B cell (primary cell): ENCODE results near the gene NETO2. TPM values are rescaled to one million over a fixed set of nuclear protein-coding genes. Genes with fewer than 3 reads are reported as not detected.

Experiments
- ATAC-seq: fragments of 200-7000 bp; cut with Tn5 transposase; one replicate; pipeline ENCODE4 v1.10.0; 2021; ENCODE audit warnings: low read depth, mild to moderate bottlenecking, moderate number of reproducible peaks, moderate library complexity
- CTCF ChIA-PET: fragments of 350-600 bp; sonication (Branson Sonifier 250); formaldehyde crosslinking; loops from one replicate; lab custom pipeline; 2021; ENCODE audit warnings: antibody characterized with exemption, inconsistent platforms; lab: Charles Lee
- POLR2A ChIA-PET: fragments of 350-600 bp; sonication (Branson Sonifier 250); formaldehyde crosslinking; loops from one replicate; lab custom pipeline; 2021; ENCODE audit warnings: antibody characterized with exemption; lab: Charles Lee
- DNase-seq: peaks from one replicate; pipeline ENCODE4 v3.0.0; 2013
- H2AFZ ChIP-seq: 2 replicates; pipeline ENCODE4 v1.6.1; 2012; ENCODE audit warnings: mild to moderate bottlenecking, low read depth, low read length; ENCODE audit not compliant: insufficient read depth, poor library complexity, severe bottlenecking
- H3K27ac ChIP-seq, 2 donors: 1 replicate in 1 of 2; 2 replicates in 1 of 2; pipeline ENCODE4 v1.5.1; 2012 to 2013; ENCODE audit warnings: low read length in 2 of 2, mild to moderate bottlenecking in 2 of 2, moderate library complexity in 1 of 2
- H3K27me3 ChIP-seq, 4 experiments: fragments of 200-600 bp in 1 of 4; sonication (generic) in 1 of 4; replicated peaks in 1 of 4; 1 replicate in 2 of 4; 2 replicates in 2 of 4; pipeline versions ENCODE4 v1.6.1 to v1.7.0; 2013 to 2016; ENCODE audit warnings: low read length in 3 of 4, mild to moderate bottlenecking in 2 of 4, mixed read lengths in 1 of 4, moderate library complexity in 1 of 4; ENCODE audit not compliant: insufficient read depth in 4 of 4, control insufficient read depth in 3 of 4; ENCODE audit errors: control extremely low read depth in 1 of 4
- H3K36me3 ChIP-seq, 2 experiments: replicated peaks in 1 of 2; 1 replicate in 1 of 2; 2 replicates in 1 of 2; pipeline versions ENCODE4 v1.6.1 to v1.7.1; 2013; ENCODE audit warnings: low read length in 1 of 2; ENCODE audit not compliant: insufficient read depth in 2 of 2, control insufficient read depth in 1 of 2; ENCODE audit errors: control extremely low read depth in 1 of 2, extremely low read depth in 1 of 2
- H3K4me1 ChIP-seq, 2 donors: fragments of 200-600 bp in 1 of 2; sonication (generic) in 1 of 2; 1 replicate in 1 of 2; 2 replicates in 1 of 2; pipeline versions ENCODE4 v1.5.1 to v1.6.1; 2013 to 2017; ENCODE audit warnings: low read length in 2 of 2; ENCODE audit not compliant: control insufficient read depth in 2 of 2, insufficient read depth in 2 of 2
- H3K4me2 ChIP-seq: replicated peaks from 2 replicates; pipeline ENCODE3; 2012; ENCODE audit warnings: mild to moderate bottlenecking, low read depth, low read length; ENCODE audit not compliant: poor library complexity, severe bottlenecking
- H3K4me3 ChIP-seq, 5 experiments: fragments of 200-600 bp in 1 of 5; sonication (generic) in 1 of 5; 1 replicate in 3 of 5; 2 replicates in 2 of 5; pipeline versions ENCODE4 v1.5.1 to v1.7.0; 2011 to 2016; ENCODE audit warnings: low read length in 4 of 5, mild to moderate bottlenecking in 4 of 5, low read depth in 2 of 5, control low read depth in 1 of 5, moderate library complexity in 1 of 5; ENCODE audit not compliant: insufficient read depth in 1 of 5; ENCODE audit errors: control extremely low read depth in 1 of 5, extremely low read depth in 1 of 5
- H3K79me2 ChIP-seq: fragments of 200-600 bp; sonication (generic); one replicate; pipeline ENCODE4 v1.6.0; 2016; ENCODE audit warnings: low read length; ENCODE audit not compliant: control insufficient read depth, insufficient read depth
- H3K9ac ChIP-seq: fragments of 200-600 bp; sonication (generic); 2 replicates; pipeline ENCODE4 v1.6.1; 2017; ENCODE audit warnings: mild to moderate bottlenecking, low read length, moderate library complexity
- H3K9me3 ChIP-seq, 3 donors: one replicate each; pipeline versions ENCODE4 v1.6.1 to v1.7.1; 2013; ENCODE audit warnings: low read length in 2 of 3; ENCODE audit not compliant: control insufficient read depth in 2 of 3, insufficient read depth in 1 of 3; ENCODE audit errors: control extremely low read depth in 1 of 3
- H4K20me1 ChIP-seq: 2 replicates; pipeline ENCODE4 v1.6.0; 2012; ENCODE audit warnings: mild to moderate bottlenecking, low read length; ENCODE audit not compliant: insufficient read depth, control insufficient read depth, poor library complexity, severe bottlenecking
- H3K27ac Mint-ChIP-seq: one replicate; pipeline ENCODE4 v1.8.0; 2021; ENCODE audit warnings: mixed read lengths
- H3K27me3 Mint-ChIP-seq: one replicate; pipeline ENCODE4 v1.8.0; 2021; ENCODE audit warnings: mixed read lengths
- H3K4me1 Mint-ChIP-seq: one replicate; pipeline ENCODE4 v1.8.0; 2021; ENCODE audit warnings: mixed read lengths
- H3K4me3 Mint-ChIP-seq: one replicate; pipeline ENCODE4 v1.8.0; 2021; ENCODE audit warnings: mixed read lengths
- H3K9me3 Mint-ChIP-seq: one replicate; pipeline ENCODE4 v1.8.0; 2022; ENCODE audit warnings: mixed read lengths; ENCODE audit not compliant: insufficient read depth
- CTCF ChIP-seq: fragments of 200-600 bp; IDR thresholded peaks from one replicate; pipeline ENCODE4 v1.8.0; 2022; ENCODE audit warnings: antibody characterized with exemption, mild to moderate bottlenecking
- EZH2 ChIP-seq: IDR thresholded peaks from 2 replicates; pipeline ENCODE4 v1.6.1; 2012; ENCODE audit warnings: borderline replicate concordance, low read depth, mild to moderate bottlenecking, moderate library complexity, low read length; ENCODE audit not compliant: insufficient read depth, poor library complexity, severe bottlenecking
- WGBS: methylation state at CpG from one replicate; pipeline ENCODE4 v1.1.5; 2013; ENCODE audit warnings: missing lambda C conversion rate; ENCODE audit not compliant: insufficient coverage; 5-methylcytosine and 5-hydroxymethylcytosine counted together
- intact Hi-C: fragments of 100-400 bp; cut with micrococcal nuclease; formaldehyde crosslinking; loops from one replicate; pipeline ENCODE4 v1.10.0; 2022
- polyA plus RNA-seq: library from polyadenylated mRNA; depleted of rRNA; stranded (reverse); fragments of >200 nt; gene quantifications from 2 replicates; pipeline ENCODE4 v1.2.3, GENCODE V29; 2012
- total RNA-seq, 2 donors: library from RNA; stranded (reverse); fragments of 120-200 nt in 1 of 2; gene quantifications; 1 replicate in 1 of 2; 2 replicates in 1 of 2; pipeline versions ENCODE4 v1.2.3 to v1.2.4, GENCODE V29; 2013 to 2022

The NETO2 gene
- total and polyA plus RNA-seq, 2 donors (not counting 1 experiment from before 2014, with no cell fraction given) = 1.9 to 4.2 TPM

- Histone ChIP-seq H2AFZ (no peak overlapping the region), H3K79me2 (no peaks in the 10 kb centered on the region), H3K36me3 (no peaks in the 10 kb centered on the region), H3K27me3 (peaks cover 0 to 2% (median 0%) of the 10 kb centered on the region in 4 experiments), H3K9me3 (peaks cover 0 to 12% (median 0%) of the 10 kb centered on the region in 3 donors), H3K4me3 (no peak overlapping the region), H3K4me2 (no peak overlapping the region), H3K4me1 (no peaks in the 10 kb centered on the region), H3K27ac (no peak overlapping the region), H4K20me1 (no peaks in the 10 kb centered on the region), H3K9ac (no peak overlapping the region)
- Mint-ChIP-seq H3K4me1 (no peaks in the 10 kb centered on the region), H3K27ac (no peak overlapping the region), H3K27me3 (no peaks in the 10 kb centered on the region), H3K9me3 (peaks cover 7% of the 10 kb centered on the region), H3K4me3 (no peak overlapping the region)
- WGBS = 84% methylated on average over 8 of the region's 14 CpGs
- intact Hi-C loops = no loop called here
- no peak for TF ChIP-seq CTCF
- no peak for TF ChIP-seq EZH2
- ChIA-PET POLR2A (no interaction called here), CTCF (no interaction called here)
- DNase-seq (no peak), ATAC-seq (no peak)
Observed at GRCh38 chr16:47058295-47059086, 85.3 kb downstream of the NETO2 start.

GRCh38 chr16:47057630-47057993 lies 86.1 kb downstream of the NETO2 start:
- Histone ChIP-seq H3K27me3 (peaks cover 0 to 2% (median 0%) of the 10 kb centered on the region in 4 experiments), H3K36me3 (no peaks in the 10 kb centered on the region), H3K4me1 (no peaks in the 10 kb centered on the region), H3K79me2 (no peaks in the 10 kb centered on the region), H4K20me1 (no peaks in the 10 kb centered on the region), H3K27ac (no peak overlapping the region), H3K4me3 (no peak overlapping the region), H3K9me3 (peaks cover 0 to 8% (median 0%) of the 10 kb centered on the region in 3 donors), H2AFZ (no peak overlapping the region), H3K4me2 (no peak overlapping the region), H3K9ac (no peak overlapping the region)
- intact Hi-C loops = no loop called here
- Mint-ChIP-seq H3K4me3 (no peak overlapping the region), H3K4me1 (no peaks in the 10 kb centered on the region), H3K27ac (no peak overlapping the region), H3K27me3 (no peaks in the 10 kb centered on the region), H3K9me3 (peaks cover under 1% of the 10 kb centered on the region)
- ChIA-PET POLR2A (no interaction called here), CTCF (no interaction called here)
- ATAC-seq (no peak), DNase-seq (no peak)
- WGBS = 85% methylated on average over 5 of the region's 5 CpGs
- TF ChIP-seq EZH2 (no peak), CTCF (no peak)
